ENCODE results near the gene SCAMP2. TPM values are rescaled to one million over a fixed set of nuclear protein-coding genes. Genes with fewer than 3 reads are reported as not detected.
A peak's percentile ranks its signal among the peaks of the same experiment; 100 is the strongest.

SCAMP2 gene
- total and polyA plus RNA-seq, 11 donors = 25.1 to 90.5 (median 46.0) TPM

GRCh38 chr15:74808078-74808839, 64.9 kb downstream of the SCAMP2 start:
- ATAC-seq = peak in 3 of 4 donors; percentile 40 to 61 (median 60)
- Histone ChIP-seq H3K4me3 (no peak overlapping the region), H3K27ac (no peak overlapping the region), H3K36me3 (peaks cover 0 to 20% (median 9%) of the 10 kb centered on the region in 9 donors), H3K4me1 (peaks cover 0 to 12% (median 0%) of the 10 kb centered on the region in 12 donors), H3K9me3 (no peaks in the 10 kb centered on the region), H3K27me3 (no peaks in the 10 kb centered on the region)
- peak in 2 of 5 donors; percentile 54 to 69 for DNase-seq
- intact Hi-C loops (cut with DNase I) = no loop called here
- WGBS, 4 donors = 70 to 80% (median 74%) methylated on average over 18 of the region's 18 CpGs
- TF ChIP-seq CTCF (IDR thresholded peaks at IDR 0.05) = no peak
- TF ChIP-seq POLR2A (IDR thresholded peaks at IDR 0.05) = no peak

GRCh38 chr15:74807282-74807681, 65.9 kb downstream of the SCAMP2 start:
- intact Hi-C loops (cut with DNase I) = no loop called here

GRCh38 chr15:74804935-74805334, 68.2 kb downstream of the SCAMP2 start:
- Histone ChIP-seq H3K9me3 (no peaks in the 10 kb centered on the region), H3K4me3 (no peak overlapping the region), H3K27me3 (no peaks in the 10 kb centered on the region), H3K4me1 (peaks cover 0 to 13% (median 6%) of the 10 kb centered on the region in 12 donors), H3K27ac (no peak overlapping the region), H3K36me3 (peaks cover 0 to 51% (median 38%) of the 10 kb centered on the region in 9 donors)
- ATAC-seq (no peak), DNase-seq (no peak)
- no peak for TF ChIP-seq POLR2A (IDR thresholded peaks at IDR 0.05)
- TF ChIP-seq CTCF (IDR thresholded peaks at IDR 0.05) = no peak
- WGBS, 4 donors = 66 to 82% (median 69%) methylated on average over 6 of the region's 6 CpGs
- intact Hi-C loops (cut with DNase I) = loop anchor here in 2 of 10 donors (5.0 kb wide), 2 partner anchors 32 to 38 kb away; no protein-coding TSS in a partner anchor

More at GRCh38 chr15:74807282-74807681, 65.9 kb downstream of the SCAMP2 start:
- H3K27ac ChIP-seq = no peak overlapping the region
- peaks cover 0 to 29% (median 19%) of the 10 kb centered on the region in 9 donors for H3K36me3 ChIP-seq
- ATAC-seq (no peak), DNase-seq (no peak)
- TF ChIP-seq POLR2A (IDR thresholded peaks at IDR 0.05) = no peak
- 62 to 74% (median 66%) methylated on average over 5 of the region's 5 CpGs for WGBS, 4 donors
- no peaks in the 10 kb centered on the region for H3K27me3 ChIP-seq
- H3K4me1 ChIP-seq = peaks cover 0 to 10% (median 0%) of the 10 kb centered on the region in 12 donors
- no peaks in the 10 kb centered on the region for H3K9me3 ChIP-seq
- H3K4me3 ChIP-seq = no peak overlapping the region

- DNase-seq (no peak), ATAC-seq (no peak)
- Histone ChIP-seq H3K9me3 (no peaks in the 10 kb centered on the region), H3K27ac (no peak overlapping the region), H3K36me3 (peaks cover 0 to 71% (median 48%) of the 10 kb centered on the region in 9 donors), H3K4me1 (peaks cover 0 to 28% (median 19%) of the 10 kb centered on the region in 12 donors), H3K4me3 (no peak overlapping the region), H3K27me3 (no peaks in the 10 kb centered on the region)
- TF ChIP-seq CTCF (IDR thresholded peaks at IDR 0.05) = no peak
- TF ChIP-seq POLR2A (IDR thresholded peaks at IDR 0.05) = no peak
- 90 to 92% (median 91%) methylated on average over 31 of the region's 31 CpGs for WGBS, 4 donors
- intact Hi-C loops (cut with DNase I) = loop anchor here in 2 of 10 donors (5.0 kb wide), 2 partner anchors 34 to 36 kb away; no protein-coding TSS in a partner anchor
Observed at GRCh38 chr15:74802862-74803447, 70.2 kb downstream of the SCAMP2 start.
